NCI-H2227 treated with DMSO at 0.1 percent for 48 hours (cell line): Measurements from ENCODE around the gene B3GNT2.
"Not testable (repeated sequence)": the region's sequence is repeated elsewhere in the genome, so short reads cannot be mapped to it uniquely, and the experiment has no call there.

ENCODE experiments used
- DNase-seq: peaks from one replicate; lab custom pipeline; 2025; lab: John Stamatoyannopoulos, UW

The B3GNT2 gene

DNA sequence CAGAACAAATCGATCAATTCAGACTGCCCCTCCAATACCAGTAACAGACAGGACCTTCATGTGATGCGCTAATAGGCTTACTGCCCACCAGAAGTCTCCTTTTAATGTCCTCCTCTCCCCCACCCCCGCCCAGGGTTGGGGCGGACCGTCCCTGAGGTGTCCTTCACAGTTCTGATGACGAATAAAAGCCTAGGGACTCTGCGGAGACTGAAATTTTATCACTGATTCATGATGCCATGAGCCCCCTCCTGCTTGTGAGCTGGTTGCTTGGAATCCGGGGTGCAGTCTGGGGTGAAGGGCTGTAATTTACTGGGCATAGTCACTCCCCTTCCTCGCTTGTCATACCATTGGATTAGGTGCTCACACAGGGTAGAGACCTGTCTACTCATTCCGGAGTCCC is 42.3 kb downstream of the B3GNT2 start:
- no peak for DNase-seq

DNA sequence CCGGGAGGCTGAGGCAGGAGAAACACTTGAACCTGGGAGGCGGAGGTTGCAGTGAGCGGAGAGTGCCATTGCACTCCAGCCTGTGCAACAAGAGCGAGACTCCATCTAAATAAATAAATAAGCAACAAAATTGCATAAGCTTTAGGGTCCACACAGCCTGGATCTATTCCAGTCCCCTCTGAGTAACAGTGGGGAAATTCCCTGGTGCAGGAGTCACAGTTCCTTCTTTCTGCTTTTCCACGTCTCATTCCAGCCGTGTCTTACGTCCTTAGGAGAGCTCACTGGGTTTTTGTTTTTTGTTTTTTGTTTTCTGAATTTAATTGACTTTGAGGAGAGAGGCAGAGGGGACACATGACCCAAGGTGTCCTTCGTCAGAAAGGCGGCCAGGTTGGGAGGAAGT is 44.6 kb downstream of the B3GNT2 start:
- DNase-seq = no peak

DNA sequence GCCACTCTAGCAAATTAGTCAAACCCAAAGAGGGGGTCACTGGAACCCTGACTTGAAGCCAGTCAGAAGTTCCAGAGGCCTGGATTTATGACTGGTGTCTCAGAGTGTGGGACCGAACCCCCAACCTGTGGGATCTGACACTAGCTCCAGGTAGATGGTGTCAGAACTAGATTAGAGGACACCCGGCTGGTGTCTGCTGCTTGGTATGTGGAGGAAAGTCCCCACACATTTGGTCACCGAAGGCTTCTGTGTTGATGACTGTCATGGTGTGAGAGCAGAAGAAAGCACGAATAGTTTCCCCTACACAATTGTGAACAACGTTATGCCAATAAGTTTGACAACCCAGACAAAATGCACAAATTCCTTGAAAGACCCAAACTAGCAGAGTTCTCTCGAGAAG is 48.1 kb downstream of the B3GNT2 start:
- no peak for DNase-seq

DNA sequence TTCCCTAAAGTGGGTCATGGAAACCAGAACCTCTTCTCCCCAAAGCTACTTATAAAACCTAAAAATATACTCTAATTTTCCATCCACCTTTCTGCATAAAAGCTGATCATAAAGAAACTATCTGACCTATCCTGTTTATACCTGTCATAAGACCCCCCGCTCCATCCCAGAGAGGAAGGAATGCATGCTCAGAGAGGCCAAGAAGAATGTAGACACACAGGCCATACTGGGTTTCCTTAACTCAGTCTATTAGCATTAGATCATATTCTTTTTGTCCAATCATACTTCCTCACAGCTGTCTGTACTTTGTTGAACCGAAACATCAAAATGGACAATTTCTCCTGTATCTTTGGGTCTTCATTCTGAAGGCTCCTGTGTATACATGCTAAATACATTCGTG is 52.3 kb downstream of the B3GNT2 start:
- no peak for DNase-seq

DNA sequence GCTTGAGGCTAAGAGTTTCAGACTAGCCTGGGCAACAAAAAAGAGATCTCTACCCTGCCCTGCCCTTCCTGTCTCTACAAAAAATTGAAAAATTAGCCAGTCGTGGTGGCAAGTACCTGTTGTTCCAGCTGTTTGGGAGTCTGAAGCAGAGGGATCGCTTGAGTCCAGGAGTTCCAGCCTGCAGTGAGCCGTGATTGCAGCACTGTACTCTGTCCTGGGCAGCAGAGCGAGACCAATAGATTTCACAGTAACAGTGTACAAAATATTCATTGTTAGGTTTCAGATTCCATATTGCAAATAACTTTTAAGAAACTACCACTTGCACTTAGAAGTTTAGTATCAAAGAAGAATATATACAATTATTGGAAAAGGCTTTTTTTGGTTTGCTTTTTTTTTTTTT is 54.3 kb downstream of the B3GNT2 start:
- no peak for DNase-seq

DNA sequence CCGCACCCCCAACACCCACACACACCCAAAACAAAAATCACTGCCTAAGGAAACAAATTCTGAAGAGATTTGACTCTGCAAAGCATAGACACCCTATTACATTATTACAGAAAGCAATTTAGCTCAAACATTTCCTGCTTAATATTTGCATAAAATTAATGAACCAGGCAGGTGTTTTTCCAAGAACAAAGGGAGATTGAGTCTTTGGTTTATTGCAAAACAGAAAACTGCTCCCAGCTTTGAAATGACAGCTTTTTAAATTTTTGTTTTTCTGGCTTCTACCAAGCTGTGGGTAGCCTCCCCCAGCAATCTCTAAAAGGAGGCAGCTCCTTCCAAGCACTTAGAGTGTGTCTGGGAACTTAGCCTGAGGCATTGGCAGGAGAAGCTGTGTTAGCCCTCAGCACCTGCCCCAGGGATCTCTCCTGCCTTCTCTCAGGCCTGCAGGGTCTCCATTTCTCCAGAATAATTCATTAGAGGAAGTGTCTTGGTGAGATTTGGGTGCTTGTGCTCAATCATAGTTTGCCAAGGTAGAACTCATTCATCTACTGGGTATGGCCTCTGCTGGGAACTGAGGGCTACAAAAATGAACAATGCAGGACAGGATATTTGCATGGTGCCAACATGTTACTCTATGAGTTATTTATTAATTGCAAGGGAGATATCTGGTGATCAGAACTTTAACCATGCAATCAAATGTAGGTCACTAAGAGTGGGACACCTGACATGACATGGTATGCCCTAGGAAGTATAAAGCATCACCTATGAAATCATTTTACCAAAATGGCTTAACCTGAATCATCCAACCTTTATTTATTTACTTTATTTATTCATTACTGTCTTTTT is 58.7 kb downstream of the B3GNT2 start:
- DNase-seq = no peak

DNA sequence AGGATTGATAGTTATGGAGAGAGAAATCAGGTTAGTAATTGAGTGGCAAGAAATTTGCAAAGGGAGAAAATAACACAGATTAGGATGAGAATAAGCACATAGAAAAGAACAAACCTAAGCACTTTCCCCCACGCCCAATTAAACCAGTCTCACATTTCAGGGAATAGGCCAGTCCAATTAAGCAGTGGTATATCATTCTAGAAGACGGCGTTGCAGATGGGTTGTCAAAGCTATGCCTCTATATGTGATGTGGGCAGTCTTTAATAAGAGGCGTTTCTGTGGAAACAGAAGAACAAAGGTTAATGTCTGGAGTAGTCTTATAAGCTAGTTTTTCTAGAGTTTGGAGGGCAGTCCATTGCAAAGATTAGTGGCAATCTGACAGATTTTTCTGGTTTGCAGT is 61.6 kb downstream of the B3GNT2 start:
- no peak for DNase-seq

DNA sequence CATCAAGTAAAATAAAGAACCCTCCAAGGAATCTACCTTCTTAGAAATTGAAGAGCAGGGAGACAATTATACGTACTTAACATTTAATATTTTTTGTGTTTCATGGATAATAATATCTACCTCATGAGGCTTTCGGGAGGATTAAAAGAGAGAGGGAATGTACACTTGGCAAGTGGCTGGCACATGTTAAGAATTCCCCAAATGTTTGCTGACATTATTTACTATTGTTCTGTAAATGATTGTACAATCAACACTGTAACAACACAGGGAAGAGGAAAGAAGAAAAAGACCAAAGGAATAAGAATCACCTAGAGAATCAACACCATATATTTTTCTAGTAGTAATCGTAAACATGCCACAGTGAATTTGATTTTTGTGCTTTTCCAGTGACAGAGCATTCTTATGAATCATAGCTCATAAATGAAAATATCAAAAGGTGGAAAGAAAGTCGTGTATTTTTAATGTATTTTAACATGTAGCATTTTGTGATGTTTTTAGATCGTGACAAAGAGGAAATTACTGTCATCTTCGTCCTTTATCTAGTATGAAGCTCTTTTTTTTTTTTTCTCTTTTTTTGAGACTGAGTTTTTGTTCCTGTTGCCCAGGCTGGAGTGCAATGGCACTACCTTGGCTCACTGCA is 67.3 kb downstream of the B3GNT2 start:
- no peak for DNase-seq

DNA sequence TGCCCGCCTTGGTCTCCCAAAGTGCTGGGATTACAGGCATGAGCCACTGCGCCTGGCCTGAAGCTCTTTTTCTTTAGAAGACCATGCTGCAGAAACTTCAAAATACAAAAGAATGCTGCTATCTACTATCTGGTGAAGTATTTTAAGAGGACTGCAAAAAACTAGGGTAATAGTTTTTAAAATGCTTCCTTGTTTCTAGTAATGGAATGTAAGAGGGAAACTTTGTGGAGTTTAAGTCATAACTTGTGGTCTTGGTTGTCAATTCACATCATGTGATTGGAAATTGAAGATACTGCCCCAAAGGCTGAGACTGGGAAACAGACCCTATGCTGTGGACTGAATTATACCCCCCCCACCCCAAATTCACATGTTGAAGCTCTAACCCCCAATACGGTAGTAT is 68.3 kb downstream of the B3GNT2 start:
- no peak for DNase-seq

DNA sequence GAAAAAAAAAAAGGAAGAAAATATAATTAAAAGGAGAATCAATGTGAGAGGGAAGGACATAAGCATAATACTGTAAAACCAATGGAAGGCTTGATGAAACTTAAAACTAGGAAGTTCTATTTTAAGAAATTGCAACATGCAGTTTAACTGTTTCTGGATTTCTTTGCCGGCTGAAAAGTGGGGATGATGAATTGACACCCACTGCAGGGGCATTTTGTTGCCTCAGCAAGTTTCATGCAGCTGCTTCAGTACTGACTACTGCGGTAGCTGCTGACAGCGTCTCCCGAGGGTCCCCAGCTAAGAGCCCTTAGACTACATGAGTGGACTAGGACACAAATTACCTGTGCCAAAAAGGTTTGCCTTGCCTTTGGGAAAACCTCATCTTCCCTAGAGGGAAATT is 69.2 kb downstream of the B3GNT2 start:
- no peak for DNase-seq

DNA sequence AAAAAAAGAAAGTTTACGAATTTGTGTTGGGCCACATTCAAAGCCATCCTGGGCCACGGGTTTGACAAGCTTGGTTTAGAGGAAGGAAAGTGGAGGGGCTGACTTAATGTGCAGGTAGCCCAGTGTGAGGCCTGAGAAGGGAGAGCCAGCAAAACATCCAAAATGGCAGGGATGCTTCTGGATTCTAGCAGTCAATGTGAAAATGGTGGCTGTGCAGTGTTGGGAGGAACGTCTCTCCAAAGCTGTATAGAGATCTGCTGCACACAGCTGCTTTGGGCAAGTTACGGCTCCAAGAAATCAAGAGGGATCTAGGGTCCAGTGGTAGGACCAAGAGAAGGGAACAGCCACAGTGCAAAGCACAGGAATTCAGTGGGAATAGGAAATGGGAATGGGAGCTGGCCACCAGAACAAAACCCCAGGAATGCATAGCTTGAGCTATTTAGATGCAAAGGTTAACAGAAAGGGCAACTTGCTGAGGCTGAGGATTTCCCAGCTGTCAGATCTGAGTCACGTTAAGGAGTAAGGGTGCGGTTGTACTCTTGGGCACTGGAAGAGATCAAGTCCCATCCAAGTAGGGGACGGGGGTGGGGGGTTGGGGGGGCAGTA is 70.6 kb downstream of the B3GNT2 start:
- DNase-seq = no peak

DNA sequence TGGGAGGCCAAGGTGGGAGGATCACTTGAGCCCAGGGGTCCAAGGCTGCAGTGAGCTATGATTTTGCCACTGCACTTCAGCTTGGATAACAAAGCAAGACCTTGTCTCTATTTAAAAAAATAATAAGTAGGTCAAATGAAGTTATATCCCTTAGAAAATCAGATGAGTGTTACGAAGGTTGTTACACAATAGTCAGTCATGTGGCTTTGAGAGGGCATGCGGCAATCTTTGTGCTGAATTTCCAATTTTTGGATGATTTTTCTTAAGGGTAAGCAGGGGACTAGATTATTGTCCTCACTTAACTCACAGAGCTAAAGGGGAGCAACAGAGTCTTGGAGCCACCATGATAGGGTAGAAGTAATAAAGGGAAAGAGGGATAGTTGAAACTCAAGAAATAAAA is 71.8 kb downstream of the B3GNT2 start:
- DNase-seq = no peak

DNA sequence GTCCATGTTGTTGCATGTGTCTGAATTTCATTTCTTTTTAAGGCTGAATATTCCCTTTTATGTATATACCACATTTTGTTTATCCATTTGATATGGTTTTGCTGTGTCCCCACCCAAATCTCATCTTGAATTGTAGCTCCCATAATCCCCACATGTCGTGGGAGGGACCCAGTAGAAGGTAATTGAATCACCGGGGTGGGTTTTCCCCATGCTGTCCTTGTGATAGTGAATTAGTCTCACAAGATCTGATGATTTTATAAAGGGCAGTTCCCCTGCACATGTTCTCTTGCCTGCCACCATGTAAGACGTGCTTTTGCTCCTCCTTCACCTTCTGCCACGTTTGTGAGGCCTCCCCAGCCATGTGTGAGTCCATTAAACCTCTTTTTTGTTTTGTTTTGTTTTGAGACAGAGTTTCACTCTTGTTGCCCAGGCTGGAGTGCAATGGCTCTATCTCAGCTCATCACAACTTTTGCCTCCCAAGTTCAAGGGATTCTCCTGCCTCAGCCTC is 72.8 kb downstream of the B3GNT2 start:
- DNase-seq = not testable (repeated sequence)

DNA sequence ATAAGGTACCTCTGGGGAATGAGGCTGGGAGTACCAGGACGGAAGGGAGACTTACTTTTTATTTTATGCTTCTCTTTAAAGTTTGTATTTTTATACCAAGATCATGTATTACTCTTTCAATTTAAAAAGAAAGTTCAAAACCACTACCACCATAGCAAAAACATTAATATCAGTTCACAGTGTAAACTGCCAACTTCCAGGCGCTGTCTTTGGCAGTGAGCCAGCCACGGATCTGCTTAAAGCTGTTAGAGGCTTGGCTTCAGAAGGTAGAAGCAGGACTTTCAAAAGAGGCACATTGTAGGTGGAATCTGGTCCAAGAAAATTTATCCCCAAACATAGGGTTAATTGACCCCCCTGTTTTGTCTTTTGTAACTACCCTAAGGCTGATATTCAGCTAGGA is 74.8 kb downstream of the B3GNT2 start:
- no peak for DNase-seq
